ENCODE results near the gene MSRB3. TPM values are rescaled to one million over a fixed set of nuclear protein-coding genes. Genes with fewer than 3 reads are reported as not detected.
"Not testable (repeated sequence)": the region's sequence is repeated elsewhere in the genome, so short reads cannot be mapped to it uniquely, and the experiment has no call there.

MSRB3 gene
- total RNA-seq, 1 donor, result 55.1 TPM

GRCh38 chr12:65454115-65454787 is 175.8 kb downstream of the MSRB3 start:
- no peak overlapping the region for H3K4me3 ChIP-seq (ENCODE audit: low read depth, low read length)
- TF ChIP-seq, protein P1, sequence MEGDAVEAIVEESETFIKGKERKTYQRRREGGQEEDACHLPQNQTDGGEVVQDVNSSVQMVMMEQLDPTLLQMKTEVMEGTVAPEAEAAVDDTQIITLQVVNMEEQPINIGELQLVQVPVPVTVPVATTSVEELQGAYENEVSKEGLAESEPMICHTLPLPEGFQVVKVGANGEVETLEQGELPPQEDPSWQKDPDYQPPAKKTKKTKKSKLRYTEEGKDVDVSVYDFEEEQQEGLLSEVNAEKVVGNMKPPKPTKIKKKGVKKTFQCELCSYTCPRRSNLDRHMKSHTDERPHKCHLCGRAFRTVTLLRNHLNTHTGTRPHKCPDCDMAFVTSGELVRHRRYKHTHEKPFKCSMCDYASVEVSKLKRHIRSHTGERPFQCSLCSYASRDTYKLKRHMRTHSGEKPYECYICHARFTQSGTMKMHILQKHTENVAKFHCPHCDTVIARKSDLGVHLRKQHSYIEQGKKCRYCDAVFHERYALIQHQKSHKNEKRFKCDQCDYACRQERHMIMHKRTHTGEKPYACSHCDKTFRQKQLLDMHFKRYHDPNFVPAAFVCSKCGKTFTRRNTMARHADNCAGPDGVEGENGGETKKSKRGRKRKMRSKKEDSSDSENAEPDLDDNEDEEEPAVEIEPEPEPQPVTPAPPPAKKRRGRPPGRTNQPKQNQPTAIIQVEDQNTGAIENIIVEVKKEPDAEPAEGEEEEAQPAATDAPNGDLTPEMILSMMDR (IDR thresholded peaks at IDR 0.05; ENCODE audit: insufficient read depth, low read length), result no peak
- no peak for DNase-seq (ENCODE audit: low read depth)

GRCh38 chr12:65457341-65457740 is 178.9 kb downstream of the MSRB3 start:
- not testable (repeated sequence) for DNase-seq (ENCODE audit: low read depth); H3K4me3 ChIP-seq (ENCODE audit: low read depth, low read length)

- DNase-seq (ENCODE audit: low read depth), result no peak
- H3K4me3 ChIP-seq (ENCODE audit: low read depth, low read length), result no peak overlapping the region
- TF ChIP-seq, protein P1 (IDR thresholded peaks at IDR 0.05; ENCODE audit: insufficient read depth, low read length), result no peak
Measured at GRCh38 chr12:65458718-65459117, 180.2 kb downstream of the MSRB3 start.

GRCh38 chr12:65459545-65459944 is 181.1 kb downstream of the MSRB3 start:
- DNase-seq (ENCODE audit: low read depth), result no peak
- TF ChIP-seq, protein P1 (IDR thresholded peaks at IDR 0.05; ENCODE audit: insufficient read depth, low read length), result no peak
- H3K4me3 ChIP-seq (ENCODE audit: low read depth, low read length), result no peak overlapping the region

GRCh38 chr12:65460063-65460462 is 181.6 kb downstream of the MSRB3 start:
- DNase-seq (ENCODE audit: low read depth), result no peak
- TF ChIP-seq, protein P1 (IDR thresholded peaks at IDR 0.05; ENCODE audit: insufficient read depth, low read length), result no peak
- no peak overlapping the region for H3K4me3 ChIP-seq (ENCODE audit: low read depth, low read length)

DNA sequence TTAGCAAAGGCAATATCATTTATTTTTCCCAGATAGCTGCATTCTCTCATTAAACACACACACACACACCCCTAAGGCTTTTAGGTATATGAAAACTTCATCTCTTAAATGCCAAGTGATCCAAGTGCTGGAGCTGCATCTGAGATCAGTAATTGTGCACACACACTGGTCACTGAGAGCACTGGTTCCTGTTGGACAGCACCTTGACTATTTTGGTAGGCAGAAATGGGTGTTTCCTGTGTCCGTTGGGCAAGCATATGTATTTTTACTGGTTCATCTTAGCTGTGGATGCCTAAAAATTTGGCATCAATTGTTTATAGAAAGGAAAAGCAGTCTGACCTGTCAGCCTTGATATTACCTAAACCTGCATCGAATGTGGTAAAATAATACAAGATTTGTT is 182.5 kb downstream of the MSRB3 start:
- DNase-seq (ENCODE audit: low read depth), result no peak
- TF ChIP-seq, protein P1 (IDR thresholded peaks at IDR 0.05; ENCODE audit: insufficient read depth, low read length), result no peak
- H3K4me3 ChIP-seq (ENCODE audit: low read depth, low read length), result no peak overlapping the region

- DNase-seq (ENCODE audit: low read depth), result no peak
- TF ChIP-seq, protein P1 (IDR thresholded peaks at IDR 0.05; ENCODE audit: insufficient read depth, low read length), result no peak
Measured at GRCh38 chr12:65462484-65462883, 184.0 kb downstream of the MSRB3 start.

More at GRCh38 chr12:65462484-65462883, 184.0 kb downstream of the MSRB3 start:
- H3K4me3 ChIP-seq (ENCODE audit: low read depth, low read length), result no peak overlapping the region
